GM21528 (cell line): ENCODE measurements around the gene CDH13.

ENCODE experiments used
- ATAC-seq: cut with Tn5 transposase; IDR thresholded peaks from one replicate; pipeline ENCODE4 v1.9.1; 2021; ENCODE audit warnings: mild to moderate bottlenecking, moderate library complexity; ENCODE audit not compliant: unreplicated experiment, low FRiP score

Gene CDH13

GRCh38 chr16:83508295-83508694 lies 881.5 kb downstream of the CDH13 start:
- ATAC-seq: no peak

- ATAC-seq: no peak
Measured at GRCh38 chr16:83509316-83509715, 882.5 kb downstream of the CDH13 start.

DNA sequence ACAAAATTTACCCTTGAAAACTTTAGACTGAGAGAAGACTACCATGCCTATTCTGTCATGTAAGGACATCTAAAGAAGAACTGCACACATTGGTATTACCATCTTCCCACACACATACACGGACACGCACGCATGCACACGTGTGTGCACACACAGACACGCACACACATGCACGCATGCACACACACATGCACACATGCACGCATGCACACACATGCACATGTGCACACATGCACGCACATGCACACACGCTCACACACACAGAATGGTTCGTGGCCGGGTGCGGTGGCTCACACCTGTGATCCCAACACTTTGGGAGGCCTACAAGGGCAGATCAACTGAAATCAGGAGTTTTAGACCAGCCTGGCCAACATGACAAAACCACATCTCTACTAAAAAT lies 884.1 kb downstream of the CDH13 start:
- ATAC-seq: no peak

DNA sequence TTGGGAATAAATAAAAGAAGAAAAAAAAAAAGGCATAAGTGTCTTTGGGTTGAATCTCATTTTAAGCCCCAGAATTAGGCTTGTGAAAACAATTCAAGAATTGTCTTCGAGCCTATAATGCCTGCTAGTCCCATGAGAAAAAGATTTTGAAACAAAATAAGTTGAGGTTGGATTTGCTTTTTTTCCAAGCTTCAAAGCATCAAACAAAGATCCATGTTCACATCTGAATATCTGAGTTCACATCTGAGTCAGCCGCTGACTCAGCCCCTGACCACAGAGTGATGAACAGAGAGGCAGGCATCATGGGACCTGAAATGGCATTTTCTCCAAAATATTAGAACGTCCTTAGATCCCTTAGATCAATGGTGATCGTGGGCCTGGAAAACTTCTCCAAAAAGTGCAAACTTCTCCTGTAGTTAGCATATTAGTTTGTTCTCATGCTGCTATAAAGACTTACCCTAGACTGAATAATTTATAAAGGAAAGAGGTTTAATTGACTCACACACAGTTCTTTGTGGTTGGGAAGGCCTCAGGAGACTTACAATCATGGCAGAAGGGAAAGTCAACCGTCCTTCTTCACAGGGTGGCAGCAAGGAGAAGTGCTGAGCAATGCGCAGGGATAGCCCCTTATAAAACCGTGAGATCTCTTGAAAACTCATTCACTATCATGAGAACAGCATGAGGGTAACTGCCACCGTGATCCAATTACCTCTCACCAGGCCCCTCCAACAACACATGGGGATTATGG lies 886.4 kb downstream of the CDH13 start:
- ATAC-seq: no peak

GRCh38 chr16:83515395-83515794 lies 888.6 kb downstream of the CDH13 start:
- ATAC-seq: no peak

DNA sequence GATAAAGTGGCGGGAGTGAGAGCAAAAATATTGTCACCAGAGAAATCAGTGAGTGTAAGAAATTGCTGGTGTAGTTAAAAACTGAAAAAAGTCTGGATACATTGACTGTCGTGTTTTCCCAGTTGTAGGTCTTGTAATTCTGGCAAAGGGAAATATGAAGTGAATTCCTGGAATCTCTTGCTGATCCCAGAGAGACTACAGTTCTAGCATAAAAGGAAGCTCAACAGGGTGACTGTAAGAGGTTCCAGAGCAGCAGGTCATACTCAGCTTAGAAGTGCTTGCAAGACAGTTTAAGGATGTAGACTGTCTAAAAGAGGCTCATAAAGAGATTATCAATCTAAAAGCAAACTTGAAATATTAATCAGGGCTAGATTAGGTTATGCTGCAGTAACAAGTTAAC lies 890.2 kb downstream of the CDH13 start:
- ATAC-seq: no peak

DNA sequence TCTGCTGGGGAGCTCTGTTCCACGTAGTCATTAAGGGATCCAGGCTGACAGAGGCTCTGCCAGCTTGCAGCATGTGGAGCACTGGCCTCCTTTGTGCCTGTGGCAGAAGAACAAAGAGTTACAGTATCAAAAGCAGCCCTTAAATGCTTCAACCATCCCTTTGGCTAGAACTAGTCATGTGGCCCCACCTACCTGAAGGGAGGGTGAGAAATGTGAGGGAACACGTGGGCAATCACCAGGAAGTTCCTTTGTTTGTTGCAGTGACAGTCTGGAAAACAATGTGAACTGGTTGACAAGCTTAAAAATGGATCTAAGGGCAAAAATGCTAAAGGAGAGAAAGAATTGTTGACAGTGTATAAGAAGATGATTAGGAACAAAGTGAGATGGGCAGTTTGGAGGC lies 890.6 kb downstream of the CDH13 start:
- ATAC-seq: no peak

GRCh38 chr16:83520596-83520995 lies 893.8 kb downstream of the CDH13 start:
- no peak for ATAC-seq

DNA sequence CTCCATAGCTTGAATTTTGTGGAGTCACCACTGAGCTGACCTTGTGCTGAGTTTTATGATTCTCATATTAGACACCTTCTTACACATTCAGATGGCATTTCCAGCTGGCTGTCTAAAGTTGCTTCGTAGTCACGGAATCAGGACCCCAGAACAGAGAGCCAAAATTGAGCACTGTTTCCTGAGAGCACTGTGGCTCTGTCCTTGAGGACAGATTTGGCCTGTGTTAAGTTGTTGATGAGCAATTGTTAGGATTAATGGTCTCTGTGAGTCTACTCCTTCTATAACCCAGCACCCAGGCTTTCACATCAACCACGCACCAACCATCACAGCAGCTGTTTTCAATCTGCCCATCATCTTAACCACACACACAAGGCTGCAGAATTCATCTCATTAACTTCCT lies 903.5 kb downstream of the CDH13 start:
- ATAC-seq: no peak

DNA sequence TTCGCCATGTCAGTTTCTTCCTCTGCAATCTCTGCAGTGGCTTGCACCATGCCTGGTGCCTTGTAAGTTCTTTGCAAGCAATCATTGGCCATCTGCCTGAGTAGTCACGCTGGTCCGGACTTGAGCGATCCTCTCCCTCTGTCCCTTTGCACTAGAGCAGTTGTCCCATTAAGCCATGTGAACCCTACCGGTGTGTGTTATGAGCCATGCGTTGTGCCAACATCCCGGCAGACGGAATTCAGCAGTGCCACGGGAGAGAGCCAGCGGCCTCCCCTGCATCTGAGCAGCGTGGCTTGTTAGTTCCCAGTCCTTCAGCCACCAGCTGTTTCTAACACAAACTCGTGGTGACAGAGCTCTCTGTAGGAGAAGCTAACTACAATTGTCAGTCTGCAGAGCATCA lies 905.9 kb downstream of the CDH13 start:
- ATAC-seq: no peak

- no peak for ATAC-seq
Measured at GRCh38 chr16:83533193-83533592, 906.4 kb downstream of the CDH13 start.

- ATAC-seq: no peak
Measured at GRCh38 chr16:83538707-83539106, 911.9 kb downstream of the CDH13 start.

GRCh38 chr16:83539736-83540490 lies 913.1 kb downstream of the CDH13 start:
- ATAC-seq: no peak

GRCh38 chr16:83541231-83541630 lies 914.5 kb downstream of the CDH13 start:
- ATAC-seq: no peak

DNA sequence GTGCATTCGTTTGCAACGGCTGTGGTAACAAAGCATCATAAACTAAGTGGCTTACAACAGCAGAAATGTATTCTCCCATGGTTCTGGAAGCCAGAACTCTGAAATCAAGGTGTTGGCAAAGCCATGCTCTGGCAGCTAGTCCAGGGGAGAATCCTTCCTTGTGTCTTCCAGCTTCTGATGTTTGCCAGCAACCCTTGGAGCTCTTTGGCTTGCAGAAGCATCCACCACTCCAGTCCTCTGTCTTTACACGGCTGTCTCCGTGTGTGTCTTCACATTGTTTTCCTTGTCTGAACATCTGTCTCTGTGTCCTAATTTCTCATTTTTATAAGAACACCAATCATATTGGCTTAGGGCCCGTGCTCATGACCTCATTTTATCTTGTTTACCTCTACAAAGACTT lies 915.7 kb downstream of the CDH13 start:
- no peak for ATAC-seq

DNA sequence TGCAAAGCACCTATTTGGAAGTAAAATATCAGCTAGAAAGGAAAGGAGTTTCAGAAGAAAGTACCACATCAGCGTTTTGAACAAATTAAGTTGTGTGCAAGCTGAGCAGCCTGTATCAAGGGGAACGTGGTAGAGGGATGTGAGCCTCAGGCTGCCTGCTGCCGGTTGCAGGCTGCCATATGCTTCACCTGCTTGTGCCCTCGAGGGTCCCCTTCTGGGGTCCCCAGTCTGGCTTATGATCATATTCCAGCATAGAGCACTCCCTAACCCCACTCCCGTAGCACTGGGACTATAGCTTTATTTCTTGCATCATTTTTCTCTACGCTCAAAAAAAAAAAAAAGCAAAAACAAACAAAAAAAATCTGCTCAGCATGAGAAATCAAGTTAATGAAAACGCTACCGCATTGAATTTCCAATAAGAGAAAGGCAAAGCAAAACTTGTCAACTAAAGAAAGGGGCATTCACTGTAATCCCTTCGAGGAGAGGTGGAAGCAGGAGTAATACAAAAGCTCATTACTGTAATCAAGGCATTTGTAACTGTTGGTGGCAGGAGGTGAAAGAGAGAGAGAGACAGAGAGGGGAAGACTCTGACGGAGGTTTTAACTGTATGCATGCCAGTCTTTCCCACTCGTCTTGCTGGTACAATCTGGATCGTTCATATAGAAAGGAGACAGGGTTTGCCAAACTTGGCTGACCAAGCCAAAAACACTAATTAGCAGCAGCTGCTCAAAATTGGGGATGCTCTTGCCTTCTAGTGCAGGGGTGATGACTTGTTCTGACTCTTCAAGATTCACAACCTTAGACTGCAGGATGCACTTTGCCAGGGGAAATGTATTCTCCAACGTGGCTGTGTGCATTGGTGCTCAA lies 922.8 kb downstream of the CDH13 start:
- no peak for ATAC-seq

GRCh38 chr16:83550183-83550569 lies 923.4 kb downstream of the CDH13 start:
- ATAC-seq: no peak

DNA sequence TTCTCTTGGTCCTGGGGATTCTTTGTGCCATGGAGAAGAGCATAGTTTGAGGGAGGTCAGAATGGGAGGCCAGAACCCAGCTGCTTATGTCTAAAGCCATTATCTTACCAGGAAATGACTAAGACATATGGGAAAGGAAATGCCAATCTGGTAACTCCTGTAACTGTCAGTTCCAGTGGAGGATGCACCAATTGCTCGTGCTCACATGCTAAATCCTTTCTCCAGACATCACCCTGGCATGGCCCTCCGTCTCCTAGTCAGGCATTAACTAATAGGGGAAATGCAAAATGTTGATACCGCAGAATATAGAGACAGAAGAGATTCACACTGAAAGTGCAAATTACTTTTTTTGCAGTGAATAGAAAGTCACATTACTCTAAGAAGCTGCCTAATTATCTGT lies 925.5 kb downstream of the CDH13 start:
- ATAC-seq: no peak

GRCh38 chr16:83552930-83553329 lies 926.2 kb downstream of the CDH13 start:
- ATAC-seq: no peak

DNA sequence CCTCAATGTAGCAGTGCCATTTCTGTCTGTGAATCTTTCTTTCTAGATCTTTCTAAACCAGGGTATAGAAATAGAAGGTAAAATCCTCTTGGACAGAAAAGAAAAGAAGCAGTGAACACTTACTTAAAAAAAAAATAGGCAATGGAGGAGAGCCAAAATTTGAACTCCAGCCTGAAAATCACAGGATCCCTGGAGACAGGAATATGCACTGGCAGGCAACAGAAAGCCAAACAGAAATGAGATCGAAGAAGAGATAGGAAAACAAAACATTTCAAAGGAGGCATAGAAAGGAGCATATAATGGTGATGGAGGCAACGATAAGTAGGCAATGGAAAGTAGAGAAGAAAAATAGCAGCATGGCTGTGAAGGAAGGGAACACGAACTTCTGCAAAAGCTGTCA lies 927.3 kb downstream of the CDH13 start:
- ATAC-seq: no peak

GRCh38 chr16:83554540-83554939 lies 927.8 kb downstream of the CDH13 start:
- no peak for ATAC-seq
